Uterus (tissue), 4 donors: ENCODE results near the gene CLCN3. TPM values are rescaled to one million over a fixed set of nuclear protein-coding genes. Genes with fewer than 3 reads are reported as not detected.
A peak's percentile ranks its signal among the peaks of the same experiment; 100 is the strongest.

Experiments used
- DNase-seq, 2 donors: peaks; one replicate each; pipeline ENCODE4 v3.0.0-alpha.2; 2019 to 2020
- H3K27ac ChIP-seq, 2 donors: fragments of 200-600 bp; sonication (generic); 1 replicate in 1 of 2; 2 replicates in 1 of 2; pipeline ENCODE4 v1.5.1; 2016 to 2018
- H3K27me3 ChIP-seq, 2 donors: fragments of 200-600 bp; sonication (generic); one replicate each; pipeline ENCODE4 v1.5.1; 2018 to 2019; ENCODE audit warnings: control low read depth in 1 of 2
- H3K36me3 ChIP-seq, 2 donors: fragments of 200-600 bp; sonication (generic); one replicate each; pipeline ENCODE4 v1.5.1; 2019; ENCODE audit warnings: control low read depth in 1 of 2
- H3K4me1 ChIP-seq, 2 donors: fragments of 200-600 bp; sonication (generic); one replicate each; pipeline ENCODE4 v1.5.1; 2018 to 2019; ENCODE audit warnings: control low read depth in 1 of 2
- H3K4me3 ChIP-seq, 2 donors: fragments of 200-600 bp; sonication (generic); 1 replicate in 1 of 2; 2 replicates in 1 of 2; pipeline ENCODE4 v1.5.1; 2018 to 2019; ENCODE audit warnings: mild to moderate bottlenecking in 1 of 2
- H3K9me3 ChIP-seq, 2 donors: fragments of 200-600 bp; sonication (generic); one replicate each; pipeline ENCODE4 v1.5.1; 2019; ENCODE audit warnings: control low read depth in 1 of 2
- POLR2A ChIP-seq, 2 donors: fragments of 450-650 bp; IDR thresholded peaks; one replicate each; pipeline ENCODE4 v1.6.1; 2016; ENCODE audit warnings: antibody characterized with exemption in 2 of 2, mild to moderate bottlenecking in 1 of 2, moderate library complexity in 1 of 2
- intact Hi-C: fragments of 100-400 bp; cut with DNase I; formaldehyde crosslinking; loops from one replicate; pipeline ENCODE4 v1.15.1; 2023; ENCODE audit warnings: low total_unique reads
- total RNA-seq, 4 donors: library from RNA; depleted of rRNA in 3 of 4; stranded (reverse); fragments of >200 nt in 3 of 4; gene quantifications; one replicate each; pipeline versions ENCODE4 v1.1.0 to v1.2.4, GENCODE V29; 2014 to 2023
- TF ChIP-seq, protein P1 (sequence below), 4 experiments: fragments of 200-600 bp in 2 of 4; fragments of 450-650 bp in 2 of 4; sonication (generic) in 2 of 4; IDR thresholded peaks; one replicate each; pipeline ENCODE4 v1.5.1; 2016 to 2019; ENCODE audit warnings: antibody characterized with exemption in 4 of 4, mild to moderate bottlenecking in 2 of 4, moderate library complexity in 1 of 4
- donor health status: DM: yes; HTN: yes; CAD: no.

The CLCN3 gene
- total RNA-seq, 4 donors from 2014 or later, result 12.4 to 57.3 (median 33.5) TPM

DNA sequence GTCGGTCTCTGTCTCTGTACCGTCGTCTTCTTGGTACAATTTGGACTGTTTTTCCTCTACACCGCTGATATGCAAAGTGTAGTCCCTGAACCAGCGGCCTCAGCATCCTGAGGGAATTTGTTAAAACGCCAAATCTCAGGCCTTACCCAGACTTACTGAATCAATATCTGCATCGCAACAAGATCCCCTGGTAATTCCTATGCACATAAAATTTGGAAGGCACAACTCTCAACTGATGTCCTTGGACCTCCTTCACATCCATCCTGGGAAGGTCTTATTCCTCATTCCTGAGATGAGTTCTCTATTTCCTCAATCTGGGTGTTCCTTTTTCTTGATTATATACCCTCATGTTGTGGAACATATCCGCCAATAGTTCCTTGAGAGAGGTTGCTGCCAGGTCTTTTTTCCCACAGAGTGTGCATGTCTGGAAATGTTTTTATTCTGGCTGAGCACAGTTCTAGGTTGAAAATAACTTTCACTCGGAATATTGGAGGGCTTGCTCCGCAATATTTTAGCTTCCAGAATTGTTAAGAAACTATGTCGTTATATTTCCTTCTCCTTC lies 138.1 kb downstream of the CLCN3 start:
- H3K36me3 ChIP-seq, result no peaks in the 10 kb centered on the region
- TF ChIP-seq, protein P1, sequence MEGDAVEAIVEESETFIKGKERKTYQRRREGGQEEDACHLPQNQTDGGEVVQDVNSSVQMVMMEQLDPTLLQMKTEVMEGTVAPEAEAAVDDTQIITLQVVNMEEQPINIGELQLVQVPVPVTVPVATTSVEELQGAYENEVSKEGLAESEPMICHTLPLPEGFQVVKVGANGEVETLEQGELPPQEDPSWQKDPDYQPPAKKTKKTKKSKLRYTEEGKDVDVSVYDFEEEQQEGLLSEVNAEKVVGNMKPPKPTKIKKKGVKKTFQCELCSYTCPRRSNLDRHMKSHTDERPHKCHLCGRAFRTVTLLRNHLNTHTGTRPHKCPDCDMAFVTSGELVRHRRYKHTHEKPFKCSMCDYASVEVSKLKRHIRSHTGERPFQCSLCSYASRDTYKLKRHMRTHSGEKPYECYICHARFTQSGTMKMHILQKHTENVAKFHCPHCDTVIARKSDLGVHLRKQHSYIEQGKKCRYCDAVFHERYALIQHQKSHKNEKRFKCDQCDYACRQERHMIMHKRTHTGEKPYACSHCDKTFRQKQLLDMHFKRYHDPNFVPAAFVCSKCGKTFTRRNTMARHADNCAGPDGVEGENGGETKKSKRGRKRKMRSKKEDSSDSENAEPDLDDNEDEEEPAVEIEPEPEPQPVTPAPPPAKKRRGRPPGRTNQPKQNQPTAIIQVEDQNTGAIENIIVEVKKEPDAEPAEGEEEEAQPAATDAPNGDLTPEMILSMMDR (IDR thresholded peaks at IDR 0.05), result no peak
- TF ChIP-seq POLR2A (IDR thresholded peaks at IDR 0.05), result no peak
- DNase-seq, result no peak
- no peaks in the 10 kb centered on the region for H3K27me3 ChIP-seq
- peak overlapping the region; percentile 65 to 72 for H3K27ac ChIP-seq
- H3K9me3 ChIP-seq, result no peaks in the 10 kb centered on the region
- H3K4me1 ChIP-seq, result no peaks in the 10 kb centered on the region
- intact Hi-C loops, result no loop called here
- peak overlapping the region in 1 of 2 donors; percentile 87 for H3K4me3 ChIP-seq

DNA sequence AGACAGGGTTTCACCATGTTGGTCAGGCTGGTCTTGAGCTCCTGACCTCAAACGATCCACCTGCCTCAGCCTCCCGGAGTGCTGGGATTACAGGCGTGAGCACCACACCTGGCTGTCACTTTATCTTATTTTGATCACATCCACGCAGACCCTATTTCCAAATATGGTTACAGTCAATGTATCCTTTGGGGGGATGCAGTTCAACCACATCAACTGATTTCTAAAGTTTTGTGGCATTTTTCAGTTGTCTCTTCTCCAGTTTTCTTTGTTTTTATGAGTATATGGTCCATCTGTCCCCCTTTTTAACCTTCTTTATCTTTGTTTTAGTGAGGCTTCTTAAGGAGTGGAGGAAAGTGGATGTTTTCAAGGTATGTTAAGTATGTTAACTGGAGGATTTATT lies 141.5 kb downstream of the CLCN3 start:
- Histone ChIP-seq H3K9me3 (no peaks in the 10 kb centered on the region), H3K27me3 (no peaks in the 10 kb centered on the region), H3K27ac (no peak overlapping the region), H3K36me3 (no peaks in the 10 kb centered on the region), H3K4me3 (no peak overlapping the region), H3K4me1 (no peaks in the 10 kb centered on the region)
- intact Hi-C loops, result no loop called here
- TF ChIP-seq, protein P1 (IDR thresholded peaks at IDR 0.05), result no peak
- TF ChIP-seq POLR2A (IDR thresholded peaks at IDR 0.05), result no peak
- DNase-seq, result no peak

DNA sequence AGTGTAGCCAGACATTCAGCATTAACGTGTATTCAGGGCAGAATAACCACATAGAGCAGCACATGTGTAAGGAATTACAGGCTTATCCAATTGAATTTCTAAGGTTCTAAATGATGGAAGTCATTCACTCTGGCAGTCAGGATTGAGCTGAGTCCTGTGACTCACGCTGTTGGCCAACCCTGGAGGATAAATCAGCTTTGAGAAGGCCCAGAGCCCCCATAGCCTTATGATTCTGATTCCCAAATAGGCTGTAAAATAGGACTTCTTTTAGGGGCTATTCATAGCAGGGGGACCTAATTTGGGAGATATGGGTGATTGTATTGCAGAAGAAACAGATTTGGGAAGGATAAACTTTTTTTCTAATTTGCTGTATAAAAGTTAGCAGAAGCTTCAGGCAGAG lies 145.5 kb downstream of the CLCN3 start:
- H3K4me3 ChIP-seq, result no peak overlapping the region
- no peaks in the 10 kb centered on the region for H3K27me3 ChIP-seq
- H3K4me1 ChIP-seq, result no peaks in the 10 kb centered on the region
- H3K9me3 ChIP-seq, result no peaks in the 10 kb centered on the region
- no peak overlapping the region for H3K27ac ChIP-seq
- intact Hi-C loops, result no loop called here
- DNase-seq, result no peak
- no peaks in the 10 kb centered on the region for H3K36me3 ChIP-seq
- no peak for TF ChIP-seq POLR2A (IDR thresholded peaks at IDR 0.05)
- TF ChIP-seq, protein P1 (IDR thresholded peaks at IDR 0.05), result no peak

DNA sequence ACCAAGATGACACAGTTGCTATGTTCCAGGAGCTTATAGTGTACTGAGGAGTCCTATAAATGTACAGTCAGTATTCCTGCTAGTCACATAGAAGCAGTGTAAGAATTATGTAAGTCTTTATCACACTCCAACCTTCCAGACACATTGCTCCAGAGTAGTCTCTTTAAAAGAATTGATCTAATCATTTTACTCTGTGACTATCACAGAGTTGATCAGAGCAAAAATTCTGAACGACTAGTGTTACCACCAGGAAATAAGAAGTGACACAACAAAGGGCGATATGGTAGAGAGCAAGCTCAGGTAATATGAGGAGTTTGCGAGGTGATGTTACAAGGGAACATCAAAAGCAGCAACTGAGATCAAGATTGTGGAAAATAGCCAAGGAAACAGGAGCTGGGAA lies 146.4 kb downstream of the CLCN3 start:
- no peak for TF ChIP-seq POLR2A (IDR thresholded peaks at IDR 0.05)
- TF ChIP-seq, protein P1 (IDR thresholded peaks at IDR 0.05), result no peak
- intact Hi-C loops, result no loop called here
- H3K4me1 ChIP-seq, result no peaks in the 10 kb centered on the region
- H3K9me3 ChIP-seq, result no peaks in the 10 kb centered on the region
- H3K36me3 ChIP-seq, result no peaks in the 10 kb centered on the region
- no peak overlapping the region for H3K4me3 ChIP-seq
- no peak for DNase-seq
- no peaks in the 10 kb centered on the region for H3K27me3 ChIP-seq
- H3K27ac ChIP-seq, result no peak overlapping the region

DNA sequence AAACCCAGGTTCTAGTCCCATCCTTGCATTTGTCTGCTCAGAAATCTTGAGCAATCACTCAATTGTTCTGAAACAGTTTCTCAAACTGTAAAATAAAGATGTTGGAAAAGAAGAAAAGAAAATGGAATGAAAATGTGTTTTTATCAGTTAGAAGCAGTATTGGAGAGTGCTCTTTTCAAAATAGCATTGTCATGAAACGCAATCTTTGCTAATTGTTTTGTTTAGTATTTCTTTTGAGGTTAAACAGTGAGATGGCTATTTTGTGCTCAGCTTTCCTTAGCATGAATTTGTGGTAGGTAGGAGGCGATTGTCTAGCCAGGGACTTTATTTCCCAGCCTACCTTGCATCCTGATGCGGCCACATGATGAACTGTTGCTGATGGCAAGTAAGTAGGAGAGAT lies 148.0 kb downstream of the CLCN3 start:
- no peak for TF ChIP-seq POLR2A (IDR thresholded peaks at IDR 0.05)
- TF ChIP-seq, protein P1 (IDR thresholded peaks at IDR 0.05), result no peak

More for the DNA sequence above, 148.0 kb downstream of the CLCN3 start:
- no peak overlapping the region for H3K4me3 ChIP-seq
- no peak overlapping the region for H3K27ac ChIP-seq
- H3K27me3 ChIP-seq, result no peaks in the 10 kb centered on the region
- no peaks in the 10 kb centered on the region for H3K4me1 ChIP-seq
- no peaks in the 10 kb centered on the region for H3K36me3 ChIP-seq
- H3K9me3 ChIP-seq, result no peaks in the 10 kb centered on the region
- intact Hi-C loops, result no loop called here
- no peak for DNase-seq
